Measurements from ENCODE around the gene DNM1. TPM values are rescaled to one million over a fixed set of nuclear protein-coding genes. Genes with fewer than 3 reads are reported as not detected.

DNM1 gene
- total and polyA plus RNA-seq, 3 experiments from 2014 or later, result 0.18 to 0.66 (median 0.26) TPM

- peaks cover 0 to 3% of the 10 kb centered on the region in 2 donors for H3K27me3 Mint-ChIP-seq
- Histone ChIP-seq H3K36me3 (ENCODE audit: insufficient read depth, low read length) (peaks cover 15% of the 10 kb centered on the region), H3K27ac (ENCODE audit: low read depth, low read length) (peak overlapping the region; percentile 80)
Measured at GRCh38 chr9:128190516-128191405, 12.4 kb upstream of the DNM1 start.

GRCh38 chr9:128191406-128192046 lies 11.7 kb upstream of the DNM1 start, which contains the start of gene CIZ1:
TSS of gene CIZ1 (minus strand) at chr9:128191572. CDS start at chr9:128190857, 715 bp downstream.
- Mint-ChIP-seq H3K4me1 (peaks cover 20 to 46% (median 24%) of the 10 kb centered on the region in 3 donors), H3K4me3 (peak within 1 kb of the TSS; percentile 87 to 97 (median 96)), H3K27me3 (peaks cover 0 to 5% of the 10 kb centered on the region in 2 donors), H3K27ac (peak within 1 kb of the TSS; percentile 78 to 97 (median 93)), H3K36me3 (peaks cover 0 to 31% (median 9%) of the 10 kb centered on the region in 3 donors), H3K9me3 (no peaks in the 10 kb centered on the region)
- Histone ChIP-seq H3K36me3 (ENCODE audit: insufficient read depth, low read length) (peaks cover 15% of the 10 kb centered on the region), H3K4me1 (ENCODE audit: insufficient read depth, low read length) (peaks cover 13% of the 10 kb centered on the region), H3K27ac (ENCODE audit: low read depth, low read length) (peak within 1 kb of the TSS; percentile 80), H3K27me3 (ENCODE audit: insufficient read depth, low read length, poor library complexity, severe bottlenecking) (no peaks in the 10 kb centered on the region), H3K9me3 (ENCODE audit: low read length) (no peaks in the 10 kb centered on the region), H3K4me3 (ENCODE audit: low read length) (peak within 1 kb of the TSS; percentile 80)
- ChIA-PET POLR2A (interaction anchor here (0.6 to 2.4 kb wide), 2 partner anchors 32 to 180 kb away, joined by 4 to 13 read pairs; partner anchors contain the start of genes BBLN and URM1), CTCF (interaction anchor here (0.7 to 2.0 kb wide), 8 partner anchors 9 to 457 kb away, joined by 3 to 6 read pairs (median 3); partner anchors contain the start of gene TOR2A)
- peak; percentile 64 to 78 (median 70) for DNase-seq

More at GRCh38 chr9:128190516-128191405, 12.4 kb upstream of the DNM1 start:
- Histone ChIP-seq H3K4me1 (ENCODE audit: insufficient read depth, low read length) (peaks cover 13% of the 10 kb centered on the region), H3K9me3 (ENCODE audit: low read length) (no peaks in the 10 kb centered on the region), H3K27me3 (ENCODE audit: insufficient read depth, low read length, poor library complexity, severe bottlenecking) (no peaks in the 10 kb centered on the region), H3K4me3 (ENCODE audit: low read length) (peak overlapping the region; percentile 80)
- no peak for DNase-seq
- peak overlapping the region; percentile 78 to 97 (median 93) for H3K27ac Mint-ChIP-seq
- H3K36me3 Mint-ChIP-seq, result peaks cover 0 to 37% (median 9%) of the 10 kb centered on the region in 3 donors
- no peaks in the 10 kb centered on the region for H3K9me3 Mint-ChIP-seq
- ChIA-PET POLR2A (interaction anchor here (0.6 to 2.4 kb wide), 4 partner anchors 31 to 181 kb away, joined by 3 to 13 read pairs (median 4); partner anchors contain the start of genes BBLN and URM1), CTCF (interaction anchor here (0.7 to 2.0 kb wide), 7 partner anchors 10 to 150 kb away, joined by 3 to 6 read pairs (median 3); partner anchors contain the start of gene BBLN)
- peak overlapping the region; percentile 87 to 97 (median 96) for H3K4me3 Mint-ChIP-seq
- peaks cover 20 to 49% (median 28%) of the 10 kb centered on the region in 3 donors for H3K4me1 Mint-ChIP-seq

GRCh38 chr9:128192601-128193371 lies 10.4 kb upstream of the DNM1 start:
- H3K27me3 ChIP-seq (ENCODE audit: insufficient read depth, low read length, poor library complexity, severe bottlenecking), result no peaks in the 10 kb centered on the region
- CTCF ChIA-PET, result interaction anchor here (0.9 to 1.5 kb wide), 3 partner anchors 9 to 113 kb away, joined by 3 read pairs; no protein-coding TSS in a partner anchor
- H3K4me3 Mint-ChIP-seq, result peak overlapping the region; percentile 19 to 96 (median 58)
- H3K9me3 ChIP-seq (ENCODE audit: low read length), result no peaks in the 10 kb centered on the region
- no peaks in the 10 kb centered on the region for H3K9me3 Mint-ChIP-seq
- H3K36me3 ChIP-seq (ENCODE audit: insufficient read depth, low read length), result peaks cover 15% of the 10 kb centered on the region
- H3K27me3 Mint-ChIP-seq, result peaks cover 0 to 5% of the 10 kb centered on the region in 2 donors
- no peak overlapping the region for H3K4me3 ChIP-seq (ENCODE audit: low read length)
- H3K4me1 ChIP-seq (ENCODE audit: insufficient read depth, low read length), result peaks cover 13% of the 10 kb centered on the region
- DNase-seq, result peak in 3 of 5 donors; percentile 15 to 62 (median 52)
- H3K4me1 Mint-ChIP-seq, result peaks cover 18 to 38% (median 18%) of the 10 kb centered on the region in 3 donors
- POLR2A ChIA-PET, result no interaction called here
- H3K27ac ChIP-seq (ENCODE audit: low read depth, low read length), result no peak overlapping the region
- peaks cover 0 to 21% (median 6%) of the 10 kb centered on the region in 3 donors for H3K36me3 Mint-ChIP-seq
- peak overlapping the region in 1 of 8 donors; percentile 52 for H3K27ac Mint-ChIP-seq

GRCh38 chr9:128193469-128194096 lies 9.6 kb upstream of the DNM1 start:
- Mint-ChIP-seq H3K4me3 (peak overlapping the region in 6 of 7 donors; percentile 15 to 96 (median 47)), H3K27me3 (peaks cover 0 to 5% of the 10 kb centered on the region in 2 donors), H3K36me3 (peaks cover 0 to 15% (median 5%) of the 10 kb centered on the region in 3 donors), H3K27ac (no peak overlapping the region), H3K4me1 (peaks cover 12 to 32% (median 18%) of the 10 kb centered on the region in 3 donors), H3K9me3 (no peaks in the 10 kb centered on the region)
- H3K4me1 ChIP-seq (ENCODE audit: insufficient read depth, low read length), result peaks cover 13% of the 10 kb centered on the region
- H3K27ac ChIP-seq (ENCODE audit: low read depth, low read length), result no peak overlapping the region
- POLR2A ChIA-PET, result no interaction called here
- peaks cover 9% of the 10 kb centered on the region for H3K36me3 ChIP-seq (ENCODE audit: insufficient read depth, low read length)
- no peaks in the 10 kb centered on the region for H3K27me3 ChIP-seq (ENCODE audit: insufficient read depth, low read length, poor library complexity, severe bottlenecking)
- H3K9me3 ChIP-seq (ENCODE audit: low read length), result no peaks in the 10 kb centered on the region
- H3K4me3 ChIP-seq (ENCODE audit: low read length), result no peak overlapping the region
- CTCF ChIA-PET, result interaction anchor here (0.9 to 1.5 kb wide), 2 partner anchors 10 to 14 kb away, joined by 3 read pairs; no protein-coding TSS in a partner anchor
- DNase-seq, result no peak

GRCh38 chr9:128201441-128202369 lies 1.5 kb upstream of the DNM1 start:
- Mint-ChIP-seq H3K27ac (no peak overlapping the region), H3K36me3 (no peaks in the 10 kb centered on the region), H3K9me3 (no peaks in the 10 kb centered on the region), H3K4me1 (peaks cover 8 to 10% (median 9%) of the 10 kb centered on the region in 3 donors), H3K4me3 (peak overlapping the region in 3 of 7 donors; percentile 16 to 86 (median 28)), H3K27me3 (peaks cover 3 to 16% of the 10 kb centered on the region in 2 donors)
- CTCF ChIA-PET, result interaction anchor here (1.4 to 1.9 kb wide), 2 partner anchors 11 to 60 kb away, joined by 3 to 5 read pairs; partner anchors contain the start of gene CIZ1
- H3K4me3 ChIP-seq (ENCODE audit: low read length), result no peak overlapping the region
- no peaks in the 10 kb centered on the region for H3K36me3 ChIP-seq (ENCODE audit: insufficient read depth, low read length)
- DNase-seq, result no peak
- no peak overlapping the region for H3K27ac ChIP-seq (ENCODE audit: low read depth, low read length)
- POLR2A ChIA-PET, result no interaction called here
- H3K9me3 ChIP-seq (ENCODE audit: low read length), result no peaks in the 10 kb centered on the region
- H3K4me1 ChIP-seq (ENCODE audit: insufficient read depth, low read length), result peaks cover 14% of the 10 kb centered on the region
- H3K27me3 ChIP-seq (ENCODE audit: insufficient read depth, low read length, poor library complexity, severe bottlenecking), result peaks cover 13% of the 10 kb centered on the region

GRCh38 chr9:128202648-128203023 lies 543 bp upstream of the DNM1 start:
- Mint-ChIP-seq H3K27ac (peak overlapping the region in 5 of 8 donors; percentile 2 to 62 (median 25)), H3K27me3 (peaks cover 5 to 16% of the 10 kb centered on the region in 2 donors), H3K4me1 (peaks cover 8 to 10% (median 9%) of the 10 kb centered on the region in 3 donors), H3K9me3 (no peaks in the 10 kb centered on the region), H3K36me3 (no peaks in the 10 kb centered on the region), H3K4me3 (peak overlapping the region; percentile 66 to 86 (median 81))
- CTCF ChIA-PET, result no interaction called here
- Histone ChIP-seq H3K36me3 (ENCODE audit: insufficient read depth, low read length) (no peaks in the 10 kb centered on the region), H3K27ac (ENCODE audit: low read depth, low read length) (no peak overlapping the region), H3K4me1 (ENCODE audit: insufficient read depth, low read length) (peaks cover 14% of the 10 kb centered on the region), H3K9me3 (ENCODE audit: low read length) (no peaks in the 10 kb centered on the region), H3K27me3 (ENCODE audit: insufficient read depth, low read length, poor library complexity, severe bottlenecking) (peaks cover 13% of the 10 kb centered on the region), H3K4me3 (ENCODE audit: low read length) (no peak overlapping the region)
- POLR2A ChIA-PET, result interaction anchor here (1.3 kb wide), 1 partner anchor 48 kb away, joined by 3 read pairs; no protein-coding TSS in a partner anchor
- DNase-seq, result no peak

All from CD8-positive, alpha-beta memory T cell (primary cell).